WTC11 (cell line): Measurements from ENCODE around the gene PRKN.

ENCODE experiments used
- ATF2 ChIP-seq: sonication (generic); formaldehyde crosslinking; IDR thresholded peaks from 2 replicates; pipeline ENCODE4 v1.8.1; 2022; ENCODE audit warnings: low read depth, missing genetic modification reagents, borderline replicate concordance
- CTCF ChIP-seq: fragments of 200-600 bp; IDR thresholded peaks from 2 replicates; pipeline ENCODE4 v1.8.0; 2022; ENCODE audit warnings: antibody characterized with exemption
- ESRRA ChIP-seq: sonication (generic); formaldehyde crosslinking; IDR thresholded peaks from 2 replicates; pipeline ENCODE4 v1.8.1; 2022; ENCODE audit warnings: mild to moderate bottlenecking, missing genetic modification reagents, borderline replicate concordance
- FOXJ3 ChIP-seq: sonication (generic); formaldehyde crosslinking; IDR thresholded peaks from 2 replicates; pipeline ENCODE4 v1.9.0; 2021; ENCODE audit warnings: missing genetic modification reagents, mild to moderate bottlenecking, borderline replicate concordance
- JUN ChIP-seq: sonication (generic); formaldehyde crosslinking; IDR thresholded peaks from 2 replicates; pipeline ENCODE4 v1.8.0; 2023; ENCODE audit warnings: mild to moderate bottlenecking, missing genetic modification reagents
- NFE2L1 ChIP-seq: sonication (generic); formaldehyde crosslinking; IDR thresholded peaks from 2 replicates; pipeline ENCODE4 v1.8.1; 2023; ENCODE audit warnings: missing genetic modification reagents
- TEAD1 ChIP-seq: sonication (generic); formaldehyde crosslinking; IDR thresholded peaks from 2 replicates; pipeline ENCODE4 v1.8.0; 2022; ENCODE audit warnings: mild to moderate bottlenecking, missing genetic modification reagents
- ZNF121 ChIP-seq: sonication (generic); formaldehyde crosslinking; IDR thresholded peaks from 2 replicates; pipeline ENCODE4 v1.8.0; 2023; ENCODE audit warnings: missing genetic modification reagents
- ZNF219 ChIP-seq: sonication (generic); formaldehyde crosslinking; IDR thresholded peaks from 2 replicates; pipeline ENCODE4 v1.8.0; 2023; ENCODE audit warnings: missing genetic modification reagents, mild to moderate bottlenecking, borderline replicate concordance
- TF ChIP-seq, protein P1 (sequence below): sonication (generic); formaldehyde crosslinking; IDR thresholded peaks from 2 replicates; pipeline ENCODE4 v1.8.1; 2023; ENCODE audit warnings: mild to moderate bottlenecking, missing genetic modification reagents, borderline replicate concordance
- TF ChIP-seq, protein P2 (sequence below): sonication (generic); formaldehyde crosslinking; conservative IDR thresholded peaks from 2 replicates; pipeline ENCODE4 v1.8.1; 2023; ENCODE audit warnings: mild to moderate bottlenecking, low read depth, missing genetic modification reagents, moderate library complexity
- TF ChIP-seq, protein P3 (sequence below): sonication (generic); formaldehyde crosslinking; IDR thresholded peaks from 2 replicates; pipeline ENCODE4 v1.8.1; 2022; ENCODE audit warnings: low read depth, mild to moderate bottlenecking, moderate library complexity, missing genetic modification reagents, borderline replicate concordance
- TF ChIP-seq, protein P4 (sequence below): sonication (generic); formaldehyde crosslinking; IDR thresholded peaks from 2 replicates; pipeline ENCODE4 v1.8.1; 2023; ENCODE audit warnings: mild to moderate bottlenecking, missing genetic modification reagents, moderate library complexity

DNA sequence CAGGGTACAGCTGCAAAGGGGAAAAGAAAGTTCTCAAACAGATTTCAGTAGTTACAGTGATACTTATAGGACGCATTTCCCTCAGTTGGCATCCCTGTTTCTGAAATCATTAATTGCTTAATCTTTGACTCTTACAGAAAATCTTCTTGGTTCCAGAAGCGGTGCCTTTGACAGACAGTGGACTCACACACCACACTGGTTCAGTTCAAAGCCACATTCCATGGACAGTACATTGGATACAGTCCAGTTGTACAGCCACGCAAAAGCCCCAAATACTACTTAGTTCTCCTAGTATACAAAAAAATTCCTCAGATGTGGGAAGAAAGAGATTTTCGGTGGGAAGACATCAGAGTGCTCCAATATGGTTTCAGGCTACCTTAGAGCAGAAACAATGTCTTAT lies 460.4 kb downstream of the PRKN start:
- no peak for TF ChIP-seq CTCF
- TF ChIP-seq, protein P1, sequence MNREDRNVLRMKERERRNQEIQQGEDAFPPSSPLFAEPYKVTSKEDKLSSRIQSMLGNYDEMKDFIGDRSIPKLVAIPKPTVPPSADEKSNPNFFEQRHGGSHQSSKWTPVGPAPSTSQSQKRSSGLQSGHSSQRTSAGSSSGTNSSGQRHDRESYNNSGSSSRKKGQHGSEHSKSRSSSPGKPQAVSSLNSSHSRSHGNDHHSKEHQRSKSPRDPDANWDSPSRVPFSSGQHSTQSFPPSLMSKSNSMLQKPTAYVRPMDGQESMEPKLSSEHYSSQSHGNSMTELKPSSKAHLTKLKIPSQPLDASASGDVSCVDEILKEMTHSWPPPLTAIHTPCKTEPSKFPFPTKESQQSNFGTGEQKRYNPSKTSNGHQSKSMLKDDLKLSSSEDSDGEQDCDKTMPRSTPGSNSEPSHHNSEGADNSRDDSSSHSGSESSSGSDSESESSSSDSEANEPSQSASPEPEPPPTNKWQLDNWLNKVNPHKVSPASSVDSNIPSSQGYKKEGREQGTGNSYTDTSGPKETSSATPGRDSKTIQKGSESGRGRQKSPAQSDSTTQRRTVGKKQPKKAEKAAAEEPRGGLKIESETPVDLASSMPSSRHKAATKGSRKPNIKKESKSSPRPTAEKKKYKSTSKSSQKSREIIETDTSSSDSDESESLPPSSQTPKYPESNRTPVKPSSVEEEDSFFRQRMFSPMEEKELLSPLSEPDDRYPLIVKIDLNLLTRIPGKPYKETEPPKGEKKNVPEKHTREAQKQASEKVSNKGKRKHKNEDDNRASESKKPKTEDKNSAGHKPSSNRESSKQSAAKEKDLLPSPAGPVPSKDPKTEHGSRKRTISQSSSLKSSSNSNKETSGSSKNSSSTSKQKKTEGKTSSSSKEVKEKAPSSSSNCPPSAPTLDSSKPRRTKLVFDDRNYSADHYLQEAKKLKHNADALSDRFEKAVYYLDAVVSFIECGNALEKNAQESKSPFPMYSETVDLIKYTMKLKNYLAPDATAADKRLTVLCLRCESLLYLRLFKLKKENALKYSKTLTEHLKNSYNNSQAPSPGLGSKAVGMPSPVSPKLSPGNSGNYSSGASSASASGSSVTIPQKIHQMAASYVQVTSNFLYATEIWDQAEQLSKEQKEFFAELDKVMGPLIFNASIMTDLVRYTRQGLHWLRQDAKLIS (CRISPR knock-in tag): no peak
- TF ChIP-seq FOXJ3 (CRISPR knock-in tag): no peak
- TF ChIP-seq ZNF219 (CRISPR knock-in tag): no peak
- no peak for TF ChIP-seq TEAD1 (CRISPR knock-in tag)
- no peak for TF ChIP-seq JUN (CRISPR knock-in tag)
- TF ChIP-seq NFE2L1 (CRISPR knock-in tag): no peak
- no peak for TF ChIP-seq ATF2
- TF ChIP-seq ESRRA (CRISPR knock-in tag): no peak
- TF ChIP-seq, protein P2, sequence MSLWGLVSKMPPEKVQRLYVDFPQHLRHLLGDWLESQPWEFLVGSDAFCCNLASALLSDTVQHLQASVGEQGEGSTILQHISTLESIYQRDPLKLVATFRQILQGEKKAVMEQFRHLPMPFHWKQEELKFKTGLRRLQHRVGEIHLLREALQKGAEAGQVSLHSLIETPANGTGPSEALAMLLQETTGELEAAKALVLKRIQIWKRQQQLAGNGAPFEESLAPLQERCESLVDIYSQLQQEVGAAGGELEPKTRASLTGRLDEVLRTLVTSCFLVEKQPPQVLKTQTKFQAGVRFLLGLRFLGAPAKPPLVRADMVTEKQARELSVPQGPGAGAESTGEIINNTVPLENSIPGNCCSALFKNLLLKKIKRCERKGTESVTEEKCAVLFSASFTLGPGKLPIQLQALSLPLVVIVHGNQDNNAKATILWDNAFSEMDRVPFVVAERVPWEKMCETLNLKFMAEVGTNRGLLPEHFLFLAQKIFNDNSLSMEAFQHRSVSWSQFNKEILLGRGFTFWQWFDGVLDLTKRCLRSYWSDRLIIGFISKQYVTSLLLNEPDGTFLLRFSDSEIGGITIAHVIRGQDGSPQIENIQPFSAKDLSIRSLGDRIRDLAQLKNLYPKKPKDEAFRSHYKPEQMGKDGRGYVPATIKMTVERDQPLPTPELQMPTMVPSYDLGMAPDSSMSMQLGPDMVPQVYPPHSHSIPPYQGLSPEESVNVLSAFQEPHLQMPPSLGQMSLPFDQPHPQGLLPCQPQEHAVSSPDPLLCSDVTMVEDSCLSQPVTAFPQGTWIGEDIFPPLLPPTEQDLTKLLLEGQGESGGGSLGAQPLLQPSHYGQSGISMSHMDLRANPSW: no peak
- TF ChIP-seq, protein P3, sequence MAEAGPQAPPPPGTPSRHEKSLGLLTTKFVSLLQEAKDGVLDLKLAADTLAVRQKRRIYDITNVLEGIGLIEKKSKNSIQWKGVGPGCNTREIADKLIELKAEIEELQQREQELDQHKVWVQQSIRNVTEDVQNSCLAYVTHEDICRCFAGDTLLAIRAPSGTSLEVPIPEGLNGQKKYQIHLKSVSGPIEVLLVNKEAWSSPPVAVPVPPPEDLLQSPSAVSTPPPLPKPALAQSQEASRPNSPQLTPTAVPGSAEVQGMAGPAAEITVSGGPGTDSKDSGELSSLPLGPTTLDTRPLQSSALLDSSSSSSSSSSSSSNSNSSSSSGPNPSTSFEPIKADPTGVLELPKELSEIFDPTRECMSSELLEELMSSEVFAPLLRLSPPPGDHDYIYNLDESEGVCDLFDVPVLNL: no peak
- TF ChIP-seq, protein P4, sequence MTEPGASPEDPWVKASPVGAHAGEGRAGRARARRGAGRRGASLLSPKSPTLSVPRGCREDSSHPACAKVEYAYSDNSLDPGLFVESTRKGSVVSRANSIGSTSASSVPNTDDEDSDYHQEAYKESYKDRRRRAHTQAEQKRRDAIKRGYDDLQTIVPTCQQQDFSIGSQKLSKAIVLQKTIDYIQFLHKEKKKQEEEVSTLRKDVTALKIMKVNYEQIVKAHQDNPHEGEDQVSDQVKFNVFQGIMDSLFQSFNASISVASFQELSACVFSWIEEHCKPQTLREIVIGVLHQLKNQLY (CRISPR knock-in tag): no peak
- TF ChIP-seq ZNF121 (CRISPR knock-in tag): no peak
